Inferior parietal cortex (tissue), 1 donor: ENCODE data around the gene POLD2.
"Not testable (repeated sequence)": the region's sequence is repeated elsewhere in the genome, so short reads cannot be mapped to it uniquely, and the experiment has no call there.

Source experiments
- DNase-seq: peaks from one replicate; pipeline ENCODE4 v3.0.0-alpha.2; 2016; ENCODE audit errors: extremely low spot score

Gene POLD2

DNA sequence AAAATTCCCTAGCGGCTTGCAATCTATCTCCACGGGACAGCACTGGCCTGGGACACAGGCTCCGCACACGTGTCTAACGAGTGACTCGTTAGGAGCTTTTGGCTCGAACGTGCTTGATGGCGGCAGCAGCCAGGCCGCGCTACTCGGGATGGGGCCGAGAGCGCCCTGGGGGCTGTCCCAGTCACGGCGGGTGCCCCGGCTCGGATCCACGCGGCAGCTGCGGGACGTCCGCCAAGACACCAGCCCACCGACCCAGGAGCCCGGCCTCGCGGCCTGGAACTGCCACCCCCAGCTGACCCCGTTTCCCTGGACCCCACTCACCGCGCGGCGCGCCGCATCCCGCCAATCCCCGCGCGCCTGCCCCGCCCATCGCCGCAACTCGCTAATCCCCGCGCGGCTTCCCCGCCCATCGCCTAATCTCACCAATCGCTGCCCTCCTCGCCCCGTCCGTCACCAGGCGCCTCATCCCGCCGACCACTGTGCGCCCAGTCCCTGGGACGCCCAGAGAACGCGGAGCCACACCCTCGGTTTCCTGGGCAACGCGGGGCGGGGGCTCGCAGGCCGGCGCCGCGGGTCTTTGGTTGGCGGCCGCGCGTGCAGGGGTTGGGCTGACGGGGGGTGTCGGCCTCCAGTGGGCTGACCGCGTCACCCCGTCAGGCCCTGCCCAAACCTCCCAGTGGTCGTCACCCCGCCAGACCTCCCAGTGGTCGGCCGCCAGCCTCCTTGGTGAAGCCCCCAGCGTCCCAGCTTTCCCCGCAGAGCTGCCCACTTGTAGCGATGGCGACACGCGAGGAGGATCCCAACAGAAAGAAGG lies at the start of gene POLD2:
POLD2 (minus strand) TSS at position 359 of the 814 bp plus-strand sequence. CDS start 1,495 bp downstream, outside the sequence.
- DNase-seq = peak; percentile 95

DNA sequence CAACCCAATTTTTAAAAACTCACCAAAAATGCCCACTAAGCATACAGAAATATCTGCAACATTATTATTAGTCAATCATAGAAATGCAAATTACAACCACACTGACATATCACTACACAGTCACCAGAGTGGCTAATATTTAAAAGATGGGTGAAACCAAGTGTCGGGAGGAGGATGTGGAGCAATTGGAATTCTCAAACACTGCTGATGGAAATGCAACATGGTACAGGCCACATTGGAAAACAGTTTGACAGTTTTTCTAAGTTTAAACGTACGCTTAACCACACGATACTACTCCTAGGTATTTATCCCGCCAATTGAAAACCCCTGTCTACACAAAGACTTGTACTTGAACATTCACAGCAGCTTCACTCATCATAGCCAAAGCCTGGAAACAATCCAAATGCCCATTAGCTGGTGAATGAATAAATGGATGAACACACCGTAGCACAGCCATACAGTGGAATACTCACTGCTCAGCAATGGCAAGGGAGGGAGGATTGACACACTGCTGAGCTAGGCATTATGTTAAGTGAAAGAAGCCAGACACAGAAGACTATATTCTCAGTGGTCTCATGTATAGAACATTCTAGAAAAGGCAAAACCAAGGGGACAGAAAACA lies 49.6 kb upstream of the POLD2 start:
- no peak for DNase-seq

GRCh38 chr7:44172352-44172751 lies 49.0 kb upstream of the POLD2 start:
- no peak for DNase-seq

DNA sequence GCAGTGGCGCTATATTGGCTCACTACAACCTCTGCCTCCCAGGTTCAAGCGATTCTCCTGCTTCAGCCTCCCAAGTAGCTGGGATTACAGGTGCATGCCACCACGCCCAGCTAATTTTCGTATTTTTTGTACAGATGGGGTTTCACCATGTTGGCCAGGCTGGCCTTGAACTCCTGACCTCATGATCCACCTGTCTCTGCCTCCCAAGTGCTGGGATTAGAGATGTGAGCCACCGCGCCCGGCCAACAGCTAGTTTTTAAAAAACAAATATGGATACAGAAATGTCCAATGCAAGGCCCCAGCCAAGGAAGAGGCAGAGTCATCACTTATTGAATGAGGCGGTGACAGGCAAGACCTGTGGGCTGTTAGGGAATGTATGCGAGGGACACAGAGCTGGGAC lies 48.6 kb upstream of the POLD2 start:
- not testable (repeated sequence) for DNase-seq

DNA sequence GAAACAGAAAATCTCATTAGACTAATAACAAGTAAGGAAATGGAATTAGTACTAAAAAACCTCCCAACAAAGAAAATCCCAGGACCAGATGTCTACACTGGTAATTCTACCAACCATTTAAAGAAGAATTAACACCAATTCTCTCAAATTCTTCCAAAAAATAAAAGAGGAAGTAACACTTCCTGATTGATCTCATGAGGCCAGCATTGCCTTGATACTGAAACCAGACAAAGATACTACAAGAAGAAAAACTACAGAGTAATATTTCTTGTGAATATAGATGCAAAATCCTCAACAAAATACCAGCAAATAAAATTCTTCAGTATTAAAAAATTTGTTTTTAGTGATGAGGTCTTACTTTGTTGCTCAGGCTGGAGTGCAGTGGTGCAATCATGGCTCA lies 44.6 kb upstream of the POLD2 start:
- no peak for DNase-seq

DNA sequence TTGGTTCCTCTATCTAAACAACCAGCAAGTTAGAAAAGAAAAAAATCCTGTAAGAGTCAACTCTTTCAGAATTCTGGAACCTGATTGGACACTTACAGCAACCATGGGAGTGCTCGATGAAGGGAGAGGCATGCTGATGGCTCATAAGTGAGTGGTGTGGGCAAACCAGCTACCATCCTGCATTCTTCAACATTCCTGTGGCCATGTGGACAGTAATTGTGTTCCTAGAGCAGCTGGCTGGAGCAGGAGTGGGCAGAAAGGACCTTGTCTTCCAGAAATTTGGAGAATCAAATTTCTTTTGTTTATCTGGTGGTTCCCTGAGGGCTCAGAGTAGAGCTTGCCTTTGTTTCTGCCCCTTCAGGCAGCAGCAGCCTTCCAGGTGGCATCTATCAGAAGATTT lies 40.2 kb upstream of the POLD2 start:
- no peak for DNase-seq

DNA sequence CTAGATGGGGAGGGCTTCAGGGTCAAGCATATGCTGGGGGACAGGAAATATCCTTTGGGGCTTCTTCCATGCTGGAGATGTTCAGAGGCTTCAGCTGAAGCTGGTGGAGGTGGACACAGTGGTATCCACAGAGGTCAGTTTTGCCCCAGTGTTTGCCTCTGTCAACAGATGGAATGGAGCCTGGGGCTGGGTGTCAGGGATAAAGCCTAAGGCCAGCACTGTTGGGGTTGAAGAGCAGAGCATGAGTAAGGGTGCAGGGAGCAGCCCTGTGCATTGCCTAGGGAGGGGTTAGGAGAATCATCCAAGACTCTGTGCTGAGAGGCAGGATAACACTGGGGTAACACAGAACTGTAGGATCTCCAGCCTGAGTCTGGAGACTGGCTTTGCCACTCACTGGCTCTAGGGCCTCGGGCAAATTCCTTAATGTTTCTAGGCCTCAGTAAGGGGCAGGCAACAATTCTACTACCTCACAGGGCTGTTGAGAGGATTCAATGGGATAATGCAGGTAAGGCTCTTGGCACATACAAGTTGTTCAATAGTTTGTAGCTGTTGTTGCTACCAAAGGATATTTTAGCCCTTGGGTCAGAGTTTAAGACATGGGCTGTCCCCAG lies 39.5 kb upstream of the POLD2 start:
- no peak for DNase-seq

GRCh38 chr7:44162179-44162578 lies 38.8 kb upstream of the POLD2 start:
- no peak for DNase-seq

- DNase-seq = no peak
These were observed 38.0 kb upstream of the POLD2 start for GRCh38 chr7:44161371-44161770.

DNA sequence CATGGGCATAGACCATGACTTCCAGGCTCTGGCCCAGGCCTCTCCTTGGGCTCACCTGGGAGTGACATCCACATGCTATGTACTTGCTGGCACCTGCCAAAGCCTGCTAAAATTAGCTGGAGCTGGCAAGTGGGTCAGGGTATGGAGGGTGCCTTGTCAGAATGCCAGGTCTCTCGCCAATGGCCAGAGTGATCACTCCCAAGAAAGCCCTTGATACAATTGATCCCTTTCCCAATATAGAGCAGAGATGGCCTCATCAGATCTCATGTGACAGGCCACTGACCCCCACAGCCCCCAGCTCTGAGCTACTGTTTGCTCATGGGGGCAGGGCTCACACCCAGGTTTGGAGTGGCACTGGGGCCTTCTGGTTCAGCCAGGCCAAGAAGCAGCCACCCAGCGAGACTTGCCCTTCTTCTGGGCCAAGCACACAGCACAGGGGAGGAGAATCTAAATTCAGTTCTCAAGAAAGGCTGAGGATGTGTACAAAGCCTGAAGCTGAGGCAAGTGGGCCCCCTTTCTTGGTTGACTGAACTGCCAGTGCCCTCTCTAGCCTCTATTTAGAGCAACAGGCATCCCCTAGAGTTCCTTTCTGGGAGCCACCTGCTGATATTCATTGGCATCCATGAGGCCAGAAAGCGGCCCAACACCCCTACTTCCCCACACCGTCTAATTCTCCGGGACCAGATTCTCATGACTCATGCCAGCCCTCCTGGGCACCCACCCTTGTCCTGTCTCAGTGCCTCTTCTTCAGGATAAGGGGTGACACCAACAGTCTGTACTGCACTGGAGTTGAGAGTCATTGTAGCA lies 36.7 kb upstream of the POLD2 start:
- no peak for DNase-seq

- DNase-seq = no peak
These were observed 35.7 kb upstream of the POLD2 start for GRCh38 chr7:44158873-44159631.

DNA sequence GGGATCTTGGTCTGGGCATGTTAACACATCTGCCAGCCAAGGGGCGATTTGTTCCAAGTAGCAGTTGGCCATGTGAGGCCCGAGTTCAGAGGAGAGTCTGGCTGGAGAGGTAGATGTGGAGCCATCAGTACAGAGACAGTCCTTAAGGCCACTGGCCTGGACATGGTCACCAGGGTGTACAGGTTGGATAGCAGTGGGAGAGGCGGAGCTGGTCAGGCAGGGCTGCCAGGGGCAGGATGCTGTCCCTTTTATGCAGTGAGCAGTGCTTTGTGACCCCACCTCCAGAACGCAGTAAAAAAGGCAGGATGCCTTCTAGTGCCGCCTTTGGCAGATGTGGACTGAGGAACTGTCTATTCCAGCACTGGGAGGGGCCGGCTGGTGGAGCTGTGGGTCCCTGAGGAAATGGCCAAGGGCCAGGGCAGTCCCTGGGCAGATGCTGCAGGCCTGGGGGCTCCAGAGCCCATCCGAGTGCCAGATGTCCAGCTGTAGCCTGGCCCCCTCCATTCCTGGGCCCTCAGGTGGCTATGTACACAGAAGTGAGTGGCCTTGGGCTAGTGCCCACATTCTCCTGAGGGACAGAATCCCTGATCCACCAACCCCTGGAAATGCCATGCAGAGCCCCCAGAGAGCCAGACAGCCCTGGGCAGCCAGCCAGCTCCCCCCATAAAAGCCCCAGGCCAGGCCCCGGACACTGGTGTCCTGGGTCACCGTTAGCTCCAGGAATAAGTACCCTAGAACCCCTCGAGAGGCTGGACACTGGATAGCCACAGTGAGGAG lies 34.9 kb upstream of the POLD2 start:
- DNase-seq = no peak

- no peak for DNase-seq
These were observed 34.0 kb upstream of the POLD2 start for GRCh38 chr7:44157116-44158080.

GRCh38 chr7:44156453-44157010 lies 33.2 kb upstream of the POLD2 start:
- DNase-seq = no peak

GRCh38 chr7:44155191-44156185 lies 32.1 kb upstream of the POLD2 start:
- no peak for DNase-seq

GRCh38 chr7:44154703-44155102 lies 31.4 kb upstream of the POLD2 start:
- DNase-seq = no peak

DNA sequence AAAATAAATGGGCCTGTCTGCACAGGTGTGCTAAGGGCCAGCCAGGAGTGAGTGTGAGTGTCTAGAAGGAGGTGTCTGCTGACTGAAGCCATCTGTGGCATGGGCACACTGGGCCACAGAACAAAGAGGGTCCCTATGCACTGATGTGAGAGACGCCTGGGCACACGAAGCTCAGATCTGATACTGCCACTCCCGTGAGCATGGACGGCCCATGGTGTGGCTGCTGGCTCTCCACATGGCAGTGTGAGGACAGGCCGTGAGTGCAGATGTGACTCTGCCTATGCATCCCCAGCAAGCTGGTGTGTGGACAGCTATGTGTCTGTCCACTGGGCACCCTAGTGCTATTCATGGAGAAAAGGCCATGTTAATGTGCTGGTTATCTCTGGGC lies 30.6 kb upstream of the POLD2 start:
- no peak for DNase-seq
